ENCODE measurements around the gene CPXM2. TPM values are rescaled to one million over a fixed set of nuclear protein-coding genes. Genes with fewer than 3 reads are reported as not detected.

The CPXM2 gene
- total RNA-seq, 2 donors from 2014 or later: 1.4 to 1.9 TPM

GRCh38 chr10:123786896-123787295 lies 104.7 kb downstream of the CPXM2 start:
- H3K27ac ChIP-seq (ENCODE audit: low read depth, low read length): no peak overlapping the region
- DNase-seq: no peak
- Mint-ChIP-seq H3K36me3 (ENCODE audit: low read depth) (peaks cover 4% of the 10 kb centered on the region), H3K27me3 (ENCODE audit: insufficient read depth) (peaks cover 12% of the 10 kb centered on the region), H3K9me3 (peaks cover 20% of the 10 kb centered on the region), H3K27ac (no peak overlapping the region), H3K4me1 (peaks cover 2% of the 10 kb centered on the region), H3K4me3 (no peak overlapping the region)
- TF ChIP-seq CTCF (conservative IDR thresholded peaks at IDR 0.05): no peak
- H3K27me3 ChIP-seq (ENCODE audit: control insufficient read depth, insufficient read depth, low read length, poor library complexity, severe bottlenecking): no peaks in the 10 kb centered on the region
- H3K9me3 ChIP-seq (ENCODE audit: control insufficient read depth, low read length): no peaks in the 10 kb centered on the region
- no peak overlapping the region for H3K4me3 ChIP-seq (ENCODE audit: low read length)
- WGBS, 2 experiments (ENCODE audit: insufficient coverage in 1 of 2, insufficient read length in 1 of 2): 91% methylated on average over 1 of the region's 1 CpG; no CpG with 5 or more reads in 1 of the 2 experiments
- no peaks in the 10 kb centered on the region for H3K36me3 ChIP-seq (ENCODE audit: control insufficient read depth, insufficient read depth, low read length)
- no peak overlapping the region for H3K9ac ChIP-seq (ENCODE audit: extremely low read depth, low read length, poor library complexity, severe bottlenecking)
- H3K4me1 ChIP-seq (ENCODE audit: control insufficient read depth, insufficient read depth, low read length): no peaks in the 10 kb centered on the region

- 80 to 89% methylated on average over 1 to 7 of the region's 7 CpGs for WGBS, 2 experiments (ENCODE audit: insufficient coverage in 1 of 2, insufficient read length in 1 of 2)
- no peaks in the 10 kb centered on the region for H3K4me1 ChIP-seq (ENCODE audit: control insufficient read depth, insufficient read depth, low read length)
- H3K36me3 ChIP-seq (ENCODE audit: control insufficient read depth, insufficient read depth, low read length): no peaks in the 10 kb centered on the region
- no peak overlapping the region for H3K27ac ChIP-seq (ENCODE audit: low read depth, low read length)
- peaks cover 4% of the 10 kb centered on the region for H3K36me3 Mint-ChIP-seq (ENCODE audit: low read depth)
- no peak for DNase-seq
- no peak overlapping the region for H3K4me3 Mint-ChIP-seq
- H3K27ac Mint-ChIP-seq: no peak overlapping the region
- H3K27me3 ChIP-seq (ENCODE audit: control insufficient read depth, insufficient read depth, low read length, poor library complexity, severe bottlenecking): no peaks in the 10 kb centered on the region
- H3K9ac ChIP-seq (ENCODE audit: extremely low read depth, low read length, poor library complexity, severe bottlenecking): no peak overlapping the region
- peaks cover 17% of the 10 kb centered on the region for H3K9me3 Mint-ChIP-seq
- no peak for TF ChIP-seq CTCF (conservative IDR thresholded peaks at IDR 0.05)
- H3K4me1 Mint-ChIP-seq: peaks cover 4% of the 10 kb centered on the region
- peaks cover 15% of the 10 kb centered on the region for H3K27me3 Mint-ChIP-seq (ENCODE audit: insufficient read depth)
- no peak overlapping the region for H3K4me3 ChIP-seq (ENCODE audit: low read length)
- no peaks in the 10 kb centered on the region for H3K9me3 ChIP-seq (ENCODE audit: control insufficient read depth, low read length)
Observed at GRCh38 chr10:123786306-123786705, 105.3 kb downstream of the CPXM2 start.

- H3K9ac ChIP-seq (ENCODE audit: extremely low read depth, low read length, poor library complexity, severe bottlenecking): no peak overlapping the region
- Mint-ChIP-seq H3K27ac (no peak overlapping the region), H3K36me3 (ENCODE audit: low read depth) (no peaks in the 10 kb centered on the region), H3K4me1 (peaks cover 4% of the 10 kb centered on the region), H3K27me3 (ENCODE audit: insufficient read depth) (peaks cover 25% of the 10 kb centered on the region), H3K9me3 (peaks cover 5% of the 10 kb centered on the region), H3K4me3 (no peak overlapping the region)
- no peak overlapping the region for H3K4me3 ChIP-seq (ENCODE audit: low read length)
- no peaks in the 10 kb centered on the region for H3K36me3 ChIP-seq (ENCODE audit: control insufficient read depth, insufficient read depth, low read length)
- TF ChIP-seq CTCF (conservative IDR thresholded peaks at IDR 0.05): no peak
- H3K9me3 ChIP-seq (ENCODE audit: control insufficient read depth, low read length): no peaks in the 10 kb centered on the region
- H3K27ac ChIP-seq (ENCODE audit: low read depth, low read length): no peak overlapping the region
- no peaks in the 10 kb centered on the region for H3K4me1 ChIP-seq (ENCODE audit: control insufficient read depth, insufficient read depth, low read length)
- H3K27me3 ChIP-seq (ENCODE audit: control insufficient read depth, insufficient read depth, low read length, poor library complexity, severe bottlenecking): no peaks in the 10 kb centered on the region
- no peak for DNase-seq
- WGBS, 2 experiments (ENCODE audit: insufficient coverage in 1 of 2, insufficient read length in 1 of 2): 83 to 100% methylated on average over 4 to 7 of the region's 7 CpGs
Observed at GRCh38 chr10:123784646-123785045, 107.0 kb downstream of the CPXM2 start.

All from endodermal cell (in vitro differentiated cells).